Measurements from ENCODE around the gene P2RX1.

P2RX1 gene

GRCh38 chr17:3903051-3903825, 13.0 kb downstream of the P2RX1 start:
- DNase-seq: no peak

GRCh38 chr17:3900646-3901045, 15.6 kb downstream of the P2RX1 start:
- no peak for DNase-seq

- no peak for DNase-seq
These were observed 18.5 kb downstream of the P2RX1 start for GRCh38 chr17:3897731-3898130.

- DNase-seq: no peak
These were observed 19.4 kb downstream of the P2RX1 start for GRCh38 chr17:3896968-3897235.

- no peak for DNase-seq
These were observed 19.9 kb downstream of the P2RX1 start for GRCh38 chr17:3896108-3896967.

- DNase-seq: no peak
These were observed 20.9 kb downstream of the P2RX1 start for GRCh38 chr17:3895354-3895753.

- DNase-seq: no peak
These were observed 21.3 kb downstream of the P2RX1 start for GRCh38 chr17:3894911-3895343.

GRCh38 chr17:3894188-3894587, 22.1 kb downstream of the P2RX1 start:
- no peak for DNase-seq

GRCh38 chr17:3893720-3894116, 22.5 kb downstream of the P2RX1 start:
- DNase-seq: no peak

- peak; percentile 93 to 94 for DNase-seq
These were observed 23.1 kb downstream of the P2RX1 start, which contains the start of gene CAMKK1 for GRCh38 chr17:3893003-3893719. TSS of gene CAMKK1 (minus strand) at chr17:3893053. CDS start at chr17:3885687, 7,366 bp downstream.

- DNase-seq: peak; percentile 54 to 56
These were observed 23.9 kb downstream of the P2RX1 start for GRCh38 chr17:3892095-3892998.

GRCh38 chr17:3891626-3892094, 24.6 kb downstream of the P2RX1 start:
- DNase-seq: no peak

GRCh38 chr17:3890878-3891219, 25.4 kb downstream of the P2RX1 start:
- peak; percentile 52 to 80 for DNase-seq

GRCh38 chr17:3890082-3890877, 26.0 kb downstream of the P2RX1 start:
- DNase-seq: peak; percentile 95 to 97

GRCh38 chr17:3889325-3890012, 26.8 kb downstream of the P2RX1 start:
- DNase-seq: peak in 1 of 2 experiments; percentile 38

- DNase-seq: peak; percentile 50 to 80
These were observed 27.7 kb downstream of the P2RX1 start for GRCh38 chr17:3888343-3889171.

- no peak for DNase-seq
These were observed 28.5 kb downstream of the P2RX1 start for GRCh38 chr17:3887804-3888203.

GRCh38 chr17:3887394-3887793, 28.9 kb downstream of the P2RX1 start:
- DNase-seq: no peak

GRCh38 chr17:3886776-3887175, 29.5 kb downstream of the P2RX1 start:
- DNase-seq: no peak

GRCh38 chr17:3885970-3886369, 30.3 kb downstream of the P2RX1 start:
- DNase-seq: no peak
